ENCODE data around the gene GSTT4.

- TF ChIP-seq POLR2A (IDR thresholded peaks at IDR 0.05), result no peak
- TF ChIP-seq, protein P1, sequence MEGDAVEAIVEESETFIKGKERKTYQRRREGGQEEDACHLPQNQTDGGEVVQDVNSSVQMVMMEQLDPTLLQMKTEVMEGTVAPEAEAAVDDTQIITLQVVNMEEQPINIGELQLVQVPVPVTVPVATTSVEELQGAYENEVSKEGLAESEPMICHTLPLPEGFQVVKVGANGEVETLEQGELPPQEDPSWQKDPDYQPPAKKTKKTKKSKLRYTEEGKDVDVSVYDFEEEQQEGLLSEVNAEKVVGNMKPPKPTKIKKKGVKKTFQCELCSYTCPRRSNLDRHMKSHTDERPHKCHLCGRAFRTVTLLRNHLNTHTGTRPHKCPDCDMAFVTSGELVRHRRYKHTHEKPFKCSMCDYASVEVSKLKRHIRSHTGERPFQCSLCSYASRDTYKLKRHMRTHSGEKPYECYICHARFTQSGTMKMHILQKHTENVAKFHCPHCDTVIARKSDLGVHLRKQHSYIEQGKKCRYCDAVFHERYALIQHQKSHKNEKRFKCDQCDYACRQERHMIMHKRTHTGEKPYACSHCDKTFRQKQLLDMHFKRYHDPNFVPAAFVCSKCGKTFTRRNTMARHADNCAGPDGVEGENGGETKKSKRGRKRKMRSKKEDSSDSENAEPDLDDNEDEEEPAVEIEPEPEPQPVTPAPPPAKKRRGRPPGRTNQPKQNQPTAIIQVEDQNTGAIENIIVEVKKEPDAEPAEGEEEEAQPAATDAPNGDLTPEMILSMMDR (IDR thresholded peaks at IDR 0.05 in 4 of 5, conservative IDR thresholded peaks at IDR 0.05 in 1 of 5), result no peak
These were observed 21.5 kb upstream of the GSTT4 start for GRCh38 chr22:24026733-24027132.

All from gastrocnemius medialis (tissue), 4 donors.